ENCODE measurements around the gene EFS.

GRCh38 chr14:23386999-23387398 lies 22.0 kb upstream of the EFS start:
- no peak for TF ChIP-seq ATF2 (IDR thresholded peaks at IDR 0.05; ENCODE audit: low read length)
- no peak for TF ChIP-seq CTCF (IDR thresholded peaks at IDR 0.05 in 2 of 3, conservative IDR thresholded peaks at IDR 0.05 in 1 of 3; ENCODE audit: control insufficient read depth in 2 of 3, extremely low read depth in 1 of 3, insufficient read depth in 1 of 3, low read depth in 3 of 3, low read length in 3 of 3)
- TF ChIP-seq TARDBP (IDR thresholded peaks at IDR 0.05; ENCODE audit: borderline replicate concordance) = no peak
- no peak for TF ChIP-seq MXI1 (IDR thresholded peaks at IDR 0.05; ENCODE audit: low read depth, low read length)
- TF ChIP-seq ZBTB33 (IDR thresholded peaks at IDR 0.05) = no peak
- no peak for TF ChIP-seq POLR2AphosphoS5 (IDR thresholded peaks at IDR 0.05; ENCODE audit: low read length)
- TF ChIP-seq TCF3 (IDR thresholded peaks at IDR 0.05; ENCODE audit: borderline replicate concordance, insufficient read depth, low read depth, low read length) = no peak
- TF ChIP-seq JUND (IDR thresholded peaks at IDR 0.05; ENCODE audit: low read depth, low read length) = no peak
- no peak for TF ChIP-seq EP300 (IDR thresholded peaks at IDR 0.05; ENCODE audit: borderline replicate concordance in 1 of 2, control insufficient read depth in 1 of 2, low read depth in 2 of 2, low read length in 2 of 2)
